Activated naive CD8-positive, alpha-beta T cell treated with anti-CD3 and anti-CD28 coated beads, Interleukin-2, amount 50 U/mL, for 24 hours (primary cell): Measurements from ENCODE around the gene FGF21.
"Not testable (repeated sequence)": the region's sequence is repeated elsewhere in the genome, so short reads cannot be mapped to it uniquely, and the experiment has no call there.

Source experiments
- ATAC-seq: fragments of 150-1000 bp; cut with Tn5 transposase; one replicate; pipeline ENCODE4 v1.10.0; 2021
- DNase-seq: peaks from one replicate; pipeline ENCODE4 v3.0.0; 2021
- H3K27ac Mint-ChIP-seq: one replicate; pipeline ENCODE4 v1.8.0; 2021; ENCODE audit warnings: mild to moderate bottlenecking, mixed read lengths
- H3K27me3 Mint-ChIP-seq: one replicate; pipeline ENCODE4 v1.8.0; 2021; ENCODE audit warnings: mixed read lengths
- H3K36me3 Mint-ChIP-seq: one replicate; pipeline ENCODE4 v1.8.0; 2021; ENCODE audit warnings: low read depth, mixed read lengths
- H3K4me1 Mint-ChIP-seq: one replicate; pipeline ENCODE4 v1.8.0; 2021; ENCODE audit warnings: mixed read lengths
- H3K4me3 Mint-ChIP-seq: one replicate; pipeline ENCODE4 v1.8.0; 2021; ENCODE audit warnings: mild to moderate bottlenecking, moderate library complexity, mixed read lengths
- H3K9me3 Mint-ChIP-seq: one replicate; pipeline ENCODE4 v1.8.0; 2021; ENCODE audit warnings: mixed read lengths

Gene FGF21

DNA sequence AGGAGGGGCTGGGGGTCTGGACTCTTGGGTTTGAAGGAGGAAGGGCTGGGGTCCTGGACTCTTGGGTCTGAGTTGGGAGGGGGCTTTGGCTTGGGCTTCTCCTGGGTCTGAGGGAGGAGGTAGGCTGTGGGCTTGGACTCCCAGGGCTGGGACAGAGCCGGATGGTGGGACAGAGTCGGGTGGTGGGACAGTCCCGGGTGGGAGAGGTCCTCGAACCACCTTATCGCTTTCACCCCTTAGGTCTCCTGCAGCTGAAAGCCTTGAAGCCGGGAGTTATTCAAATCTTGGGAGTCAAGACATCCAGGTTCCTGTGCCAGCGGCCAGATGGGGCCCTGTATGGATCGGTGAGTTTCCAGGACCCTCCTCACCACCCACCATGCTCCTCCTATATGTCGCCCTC, 1.4 kb downstream of the FGF21 start:
- Mint-ChIP-seq H3K27ac (no peak overlapping the region), H3K27me3 (peaks cover 28% of the 10 kb centered on the region), H3K4me1 (peaks cover 15% of the 10 kb centered on the region), H3K36me3 (no peaks in the 10 kb centered on the region), H3K9me3 (no peaks in the 10 kb centered on the region), H3K4me3 (no peak overlapping the region)
- DNase-seq (no peak), ATAC-seq (no peak)

GRCh38 chr19:48757089-48757675, 1.9 kb downstream of the FGF21 start:
- H3K4me1 Mint-ChIP-seq: peaks cover 13% of the 10 kb centered on the region
- no peak overlapping the region for H3K27ac Mint-ChIP-seq
- no peaks in the 10 kb centered on the region for H3K36me3 Mint-ChIP-seq
- H3K4me3 Mint-ChIP-seq: no peak overlapping the region
- DNase-seq: no peak
- peaks cover 24% of the 10 kb centered on the region for H3K27me3 Mint-ChIP-seq
- no peak for ATAC-seq
- H3K9me3 Mint-ChIP-seq: no peaks in the 10 kb centered on the region

DNA sequence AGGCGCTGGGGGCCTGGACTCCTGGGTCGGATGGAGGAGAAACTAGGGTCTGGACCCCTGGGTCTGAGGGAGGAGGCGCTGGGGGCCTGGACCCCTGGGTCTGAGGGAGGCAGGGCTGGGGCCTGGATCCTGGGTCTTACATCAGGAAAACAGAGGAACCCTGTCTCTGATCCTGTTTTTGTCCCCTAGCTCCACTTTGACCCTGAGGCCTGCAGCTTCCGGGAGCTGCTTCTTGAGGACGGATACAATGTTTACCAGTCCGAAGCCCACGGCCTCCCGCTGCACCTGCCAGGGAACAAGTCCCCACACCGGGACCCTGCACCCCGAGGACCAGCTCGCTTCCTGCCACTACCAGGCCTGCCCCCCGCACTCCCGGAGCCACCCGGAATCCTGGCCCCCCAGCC, 2.4 kb downstream of the FGF21 start:
- DNase-seq (no peak), ATAC-seq (no peak)
- H3K9me3 Mint-ChIP-seq: no peaks in the 10 kb centered on the region
- H3K4me1 Mint-ChIP-seq: peaks cover 11% of the 10 kb centered on the region
- no peaks in the 10 kb centered on the region for H3K36me3 Mint-ChIP-seq
- H3K4me3 Mint-ChIP-seq: no peak overlapping the region
- no peak overlapping the region for H3K27ac Mint-ChIP-seq
- peaks cover 25% of the 10 kb centered on the region for H3K27me3 Mint-ChIP-seq

DNA sequence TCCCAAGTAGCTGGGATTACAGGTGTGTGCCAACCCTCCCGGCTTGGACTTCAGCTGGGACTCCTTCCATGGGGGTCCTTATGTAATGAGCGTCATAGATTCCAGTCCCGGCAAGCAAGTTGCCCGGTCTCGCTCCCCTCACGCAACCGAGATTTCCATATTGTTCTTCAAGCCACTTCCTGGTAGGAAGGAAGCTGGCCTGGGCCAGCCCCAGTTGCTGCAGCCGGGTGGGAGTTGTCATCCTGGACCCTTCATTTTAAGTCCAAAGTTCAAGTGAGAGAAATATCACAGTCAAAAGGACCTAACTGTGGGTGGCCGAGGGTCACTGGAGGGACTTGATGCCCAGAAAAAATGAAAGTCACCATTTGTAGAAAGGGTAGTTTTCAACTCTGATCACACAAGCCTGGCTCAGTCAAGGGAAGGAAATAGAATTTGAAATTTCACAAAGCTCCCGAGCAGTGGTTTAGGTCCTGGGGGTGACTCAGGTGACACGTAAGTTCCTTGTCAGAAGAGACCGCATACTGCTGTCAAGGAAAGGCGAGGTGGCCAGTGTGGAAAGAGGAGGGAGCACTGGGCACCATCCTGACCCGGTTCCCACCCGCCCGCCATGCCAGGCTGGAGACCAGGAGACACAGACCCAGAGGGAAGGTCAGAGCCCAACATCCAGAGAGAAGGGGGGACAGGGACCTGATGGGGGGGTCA, 5.3 kb downstream of the FGF21 start:
- Mint-ChIP-seq H3K36me3 (no peaks in the 10 kb centered on the region), H3K4me1 (peaks cover 4% of the 10 kb centered on the region), H3K9me3 (no peaks in the 10 kb centered on the region), H3K27ac (peak overlapping the region; percentile 18), H3K4me3 (no peak overlapping the region), H3K27me3 (peaks cover 13% of the 10 kb centered on the region)
- peak; percentile 22 for DNase-seq
- peak; percentile 68 for ATAC-seq

DNA sequence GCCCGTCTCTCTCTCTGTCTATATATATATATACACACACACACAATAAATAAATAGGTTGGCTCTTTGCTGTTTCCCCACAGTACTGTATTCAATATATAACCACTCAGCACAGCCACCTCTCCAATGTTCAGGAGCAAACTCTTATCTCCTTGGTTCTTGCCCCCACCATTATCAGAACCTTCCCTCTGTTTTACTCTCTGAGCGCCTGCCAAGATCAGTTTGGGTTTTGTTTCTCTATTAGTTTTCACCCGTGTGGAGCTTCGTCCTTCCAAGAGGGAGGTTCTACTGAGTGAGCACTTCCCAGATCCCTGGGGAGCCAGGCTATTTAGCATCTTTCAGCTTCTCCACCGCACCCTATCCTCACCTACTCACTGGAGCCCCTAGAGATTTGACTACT, 10.5 kb downstream of the FGF21 start:
- H3K27me3 Mint-ChIP-seq: peaks cover 24% of the 10 kb centered on the region
- not testable (repeated sequence) for H3K27ac Mint-ChIP-seq, H3K4me3 Mint-ChIP-seq, ATAC-seq, H3K4me1 Mint-ChIP-seq, H3K9me3 Mint-ChIP-seq, H3K36me3 Mint-ChIP-seq, DNase-seq

DNA sequence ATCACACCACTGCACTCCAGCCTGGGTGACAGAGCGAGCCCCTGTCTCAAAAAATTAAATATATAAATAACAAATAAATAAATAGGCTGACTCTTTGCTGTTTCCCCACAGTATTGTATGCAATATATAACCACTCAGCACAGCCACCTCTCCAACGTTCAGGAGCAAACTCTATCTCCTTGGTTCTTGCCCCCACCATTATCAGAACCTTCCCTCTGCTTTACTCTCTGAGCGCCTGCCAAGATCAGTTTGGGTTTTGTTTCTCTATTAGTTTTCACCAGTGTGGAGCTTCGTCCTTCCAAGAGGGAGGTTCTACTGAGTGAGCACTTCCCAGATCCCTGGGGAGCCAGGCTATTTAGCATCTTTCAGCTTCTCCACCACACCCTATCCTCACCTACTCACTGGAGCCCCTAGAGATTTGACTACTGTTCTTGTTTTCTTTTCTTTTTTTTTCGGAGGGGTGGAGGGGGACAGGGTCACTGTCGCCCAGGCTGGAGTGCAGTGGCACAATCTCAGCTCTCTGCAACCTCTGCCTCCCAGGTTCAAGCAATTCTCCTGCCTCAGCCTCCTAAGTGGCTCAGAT, 12.9 kb downstream of the FGF21 start:
- H3K4me3 Mint-ChIP-seq, ATAC-seq, DNase-seq, H3K36me3 Mint-ChIP-seq, H3K4me1 Mint-ChIP-seq, H3K9me3 Mint-ChIP-seq: not testable (repeated sequence)
- Mint-ChIP-seq H3K27ac (peak overlapping the region; percentile 59), H3K27me3 (peaks cover 21% of the 10 kb centered on the region)

- ATAC-seq (no peak), DNase-seq (no peak)
- H3K27ac Mint-ChIP-seq: no peak overlapping the region
- H3K36me3 Mint-ChIP-seq: no peaks in the 10 kb centered on the region
- H3K4me3 Mint-ChIP-seq: no peak overlapping the region
- peaks cover 3% of the 10 kb centered on the region for H3K4me1 Mint-ChIP-seq
- H3K9me3 Mint-ChIP-seq: no peaks in the 10 kb centered on the region
- peaks cover 21% of the 10 kb centered on the region for H3K27me3 Mint-ChIP-seq
These were observed 13.8 kb downstream of the FGF21 start for GRCh38 chr19:48768994-48769713.

GRCh38 chr19:48770266-48770665, 14.9 kb downstream of the FGF21 start:
- no peak overlapping the region for H3K4me3 Mint-ChIP-seq
- H3K36me3 Mint-ChIP-seq: no peaks in the 10 kb centered on the region
- no peak overlapping the region for H3K27ac Mint-ChIP-seq
- no peaks in the 10 kb centered on the region for H3K9me3 Mint-ChIP-seq
- ATAC-seq (no peak), DNase-seq (no peak)
- peaks cover 3% of the 10 kb centered on the region for H3K4me1 Mint-ChIP-seq
- peaks cover 19% of the 10 kb centered on the region for H3K27me3 Mint-ChIP-seq

DNA sequence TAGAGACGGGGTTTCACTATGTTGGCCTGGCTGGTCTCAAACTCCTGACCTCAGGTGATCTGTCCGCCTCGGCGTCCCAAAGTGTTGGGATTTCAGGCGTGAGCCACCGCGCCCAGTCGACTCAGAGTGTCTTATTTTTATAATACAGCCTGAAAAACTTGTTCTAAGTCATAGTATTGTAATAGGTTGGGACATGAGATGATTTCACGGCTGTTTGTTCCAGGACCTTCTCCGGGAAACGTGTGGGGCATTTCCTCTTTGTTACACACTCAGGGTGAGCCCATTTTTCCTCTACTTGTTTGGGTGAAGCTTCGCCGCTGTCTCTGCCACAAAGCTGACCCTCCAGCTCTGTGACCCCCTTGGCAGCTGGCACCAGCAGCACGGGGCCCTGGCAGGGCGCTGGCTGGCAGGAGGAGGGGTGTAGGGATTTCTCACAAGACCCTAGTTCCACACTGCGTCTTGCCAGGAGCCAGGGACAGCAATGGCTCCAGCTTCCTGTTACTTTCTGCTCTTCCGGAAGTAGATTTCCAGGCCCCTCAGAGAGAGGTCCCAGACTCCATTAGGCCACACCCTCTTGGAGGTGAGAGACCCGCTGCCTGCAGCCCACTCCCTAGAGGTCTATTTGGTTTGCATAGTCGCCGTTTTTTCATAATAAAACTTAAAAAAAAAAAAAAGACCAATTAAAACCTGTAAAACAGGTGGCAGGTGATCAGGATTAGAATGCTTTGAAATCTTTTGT, 15.6 kb downstream of the FGF21 start:
- H3K4me3 Mint-ChIP-seq: no peak overlapping the region
- H3K27me3 Mint-ChIP-seq: peaks cover 15% of the 10 kb centered on the region
- ATAC-seq (no peak), DNase-seq (no peak)
- no peak overlapping the region for H3K27ac Mint-ChIP-seq
- H3K4me1 Mint-ChIP-seq: peaks cover 3% of the 10 kb centered on the region
- H3K36me3 Mint-ChIP-seq: no peaks in the 10 kb centered on the region
- H3K9me3 Mint-ChIP-seq: no peaks in the 10 kb centered on the region

- Mint-ChIP-seq H3K4me3 (no peak overlapping the region), H3K27ac (no peak overlapping the region), H3K9me3 (no peaks in the 10 kb centered on the region), H3K4me1 (peaks cover 3% of the 10 kb centered on the region), H3K27me3 (peaks cover 14% of the 10 kb centered on the region), H3K36me3 (no peaks in the 10 kb centered on the region)
- DNase-seq: no peak
- ATAC-seq: no peak
These were observed 17.2 kb downstream of the FGF21 start for GRCh38 chr19:48772503-48772953.

- Mint-ChIP-seq H3K4me3 (no peak overlapping the region), H3K27ac (no peak overlapping the region), H3K4me1 (peaks cover 2% of the 10 kb centered on the region), H3K36me3 (no peaks in the 10 kb centered on the region), H3K9me3 (no peaks in the 10 kb centered on the region), H3K27me3 (peaks cover 4% of the 10 kb centered on the region)
- no peak for ATAC-seq
- no peak for DNase-seq
These were observed 21.8 kb downstream of the FGF21 start for GRCh38 chr19:48777139-48777538.

- H3K9me3 Mint-ChIP-seq: no peaks in the 10 kb centered on the region
- peaks cover 5% of the 10 kb centered on the region for H3K4me1 Mint-ChIP-seq
- H3K27me3 Mint-ChIP-seq: peaks cover 5% of the 10 kb centered on the region
- no peak overlapping the region for H3K4me3 Mint-ChIP-seq
- DNase-seq: no peak
- H3K36me3 Mint-ChIP-seq: no peaks in the 10 kb centered on the region
- H3K27ac Mint-ChIP-seq: no peak overlapping the region
- ATAC-seq: no peak
These were observed 22.4 kb downstream of the FGF21 start for GRCh38 chr19:48777720-48778119.

DNA sequence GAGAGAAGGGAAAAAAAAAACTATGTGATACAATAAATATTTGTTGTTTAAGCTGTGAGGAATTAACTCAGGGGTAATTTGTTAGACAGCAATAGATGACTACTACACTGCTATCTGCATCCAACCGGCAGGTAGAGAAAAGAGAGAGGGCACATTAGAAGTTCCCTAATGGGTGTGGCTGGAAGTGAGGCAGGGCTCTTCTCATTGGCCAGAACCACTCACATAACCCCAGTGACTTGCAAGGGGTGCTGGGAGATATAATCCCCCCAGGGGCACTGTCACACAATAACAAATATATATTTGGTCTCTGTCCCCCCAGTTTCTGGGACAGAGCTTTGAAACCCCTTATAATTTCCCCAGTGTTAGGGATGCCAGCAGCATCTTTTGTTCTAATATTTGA, 24.3 kb downstream of the FGF21 start:
- H3K36me3 Mint-ChIP-seq: no peaks in the 10 kb centered on the region
- no peaks in the 10 kb centered on the region for H3K9me3 Mint-ChIP-seq
- no peak overlapping the region for H3K4me3 Mint-ChIP-seq
- peaks cover 5% of the 10 kb centered on the region for H3K4me1 Mint-ChIP-seq
- no peak for DNase-seq
- H3K27ac Mint-ChIP-seq: no peak overlapping the region
- peaks cover 7% of the 10 kb centered on the region for H3K27me3 Mint-ChIP-seq
- ATAC-seq: no peak

DNA sequence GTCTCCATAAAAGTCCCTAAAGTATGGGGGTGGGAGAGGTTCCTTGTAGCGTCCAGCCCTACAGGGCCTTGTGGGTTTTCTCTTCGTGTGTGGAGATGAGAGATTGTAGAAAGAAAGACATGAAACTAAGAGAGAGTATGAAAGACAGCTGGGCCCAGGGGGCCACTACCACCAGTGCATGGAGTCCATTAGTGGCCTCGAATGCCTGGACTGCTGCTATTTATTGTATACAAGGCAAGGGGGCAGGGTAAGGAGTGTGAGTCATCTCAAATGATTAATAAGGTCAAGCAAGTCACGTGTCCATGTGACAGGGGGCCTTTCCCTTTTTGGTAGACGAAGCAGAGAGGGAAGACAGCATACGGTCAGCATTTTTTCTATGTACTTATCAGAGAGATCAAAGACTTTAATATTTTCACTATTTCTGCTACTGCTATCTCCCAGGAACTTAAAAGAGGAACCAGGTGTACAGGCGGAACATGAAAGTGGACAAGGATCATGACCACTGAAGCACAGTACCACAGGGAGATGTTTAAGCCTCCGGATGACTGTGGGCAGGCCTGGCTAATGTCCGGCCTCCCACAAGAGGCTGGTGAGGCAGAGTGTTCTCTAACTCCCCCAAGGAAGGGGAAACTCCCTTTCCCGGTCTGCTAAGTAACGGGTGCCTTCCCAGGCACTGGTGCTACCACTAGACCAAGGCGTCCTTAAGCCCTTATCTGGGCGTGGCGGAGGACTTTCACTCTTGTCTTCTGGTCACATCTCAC, 25.5 kb downstream of the FGF21 start:
- Mint-ChIP-seq H3K27ac (no peak overlapping the region), H3K9me3 (no peaks in the 10 kb centered on the region), H3K4me3 (no peak overlapping the region), H3K4me1 (peaks cover 5% of the 10 kb centered on the region), H3K27me3 (peaks cover 7% of the 10 kb centered on the region), H3K36me3 (no peaks in the 10 kb centered on the region)
- no peak for ATAC-seq
- DNase-seq: no peak
